MCF 10A (cell line): ENCODE results near the gene BMP8B. TPM values are rescaled to one million over a fixed set of nuclear protein-coding genes. Genes with fewer than 3 reads are reported as not detected.
"Not testable (repeated sequence)": the region's sequence is repeated elsewhere in the genome, so short reads cannot be mapped to it uniquely, and the experiment has no call there.

Experiments used
- BruUV-seq: library from RNA; stranded (reverse); fragments of 400-500 nt; replicated peaks from 2 replicates; lab custom pipeline; 2021; lab: Mats Ljungman, UMichigan
- CTCF ChIA-PET: fragments of 300-600 bp; sonication (Branson Sonifier 250); formaldehyde crosslinking; extraction: SDS; loops from one replicate; lab custom pipeline; 2021; ENCODE audit warnings: antibody characterized with exemption, inconsistent platforms; lab: Yijun Ruan, JAX
- POLR2A ChIA-PET: fragments of 300-600, 350-650 bp; sonication (Branson Sonifier 250); formaldehyde crosslinking; extraction: SDS; loops from one replicate; lab custom pipeline; 2020; ENCODE audit warnings: antibody characterized with exemption, inconsistent platforms; lab: Yijun Ruan, JAX
- DNase-seq: peaks from one replicate; pipeline ENCODE4 v3.0.0-alpha.2; 2018; ENCODE audit not compliant: unreplicated experiment
- H3K27ac Mint-ChIP-seq: one replicate; pipeline ENCODE4 v1.8.0; 2022; ENCODE audit warnings: mild to moderate bottlenecking, low read depth, mixed read lengths; ENCODE audit not compliant: unreplicated experiment
- H3K27me3 Mint-ChIP-seq: one replicate; pipeline ENCODE4 v1.8.0; 2022; ENCODE audit warnings: mixed read lengths; ENCODE audit not compliant: insufficient read depth, unreplicated experiment
- H3K36me3 Mint-ChIP-seq: one replicate; pipeline ENCODE4 v1.8.0; 2022; ENCODE audit warnings: mild to moderate bottlenecking, moderate library complexity, mixed read lengths; ENCODE audit not compliant: insufficient read depth, unreplicated experiment
- H3K4me1 Mint-ChIP-seq: one replicate; pipeline ENCODE4 v1.8.0; 2022; ENCODE audit warnings: mixed read lengths; ENCODE audit not compliant: insufficient read depth, unreplicated experiment
- H3K4me3 Mint-ChIP-seq: one replicate; pipeline ENCODE4 v1.8.0; 2022; ENCODE audit warnings: mild to moderate bottlenecking, moderate library complexity, mixed read lengths; ENCODE audit not compliant: unreplicated experiment
- H3K9me3 Mint-ChIP-seq: one replicate; pipeline ENCODE4 v1.8.0; 2022; ENCODE audit warnings: mixed read lengths; ENCODE audit not compliant: unreplicated experiment
- intact Hi-C: fragments of 100-400 bp; cut with micrococcal nuclease; formaldehyde crosslinking; loops from 2 replicates; pipeline ENCODE4 v1.14.1; 2022
- total RNA-seq: library from RNA; stranded (reverse); gene quantifications from 2 replicates; pipeline ENCODE4 v1.2.3, GENCODE V29; 2022
- TF ChIP-seq, protein P1 (sequence below): fragments of 200-600 bp; IDR thresholded peaks from one replicate; pipeline ENCODE4 v1.8.0; 2022; ENCODE audit warnings: antibody characterized with exemption, mild to moderate bottlenecking; ENCODE audit not compliant: unreplicated experiment

Gene BMP8B
- total RNA-seq, 1 experiment from 2014 or later = 0.21 TPM

DNA sequence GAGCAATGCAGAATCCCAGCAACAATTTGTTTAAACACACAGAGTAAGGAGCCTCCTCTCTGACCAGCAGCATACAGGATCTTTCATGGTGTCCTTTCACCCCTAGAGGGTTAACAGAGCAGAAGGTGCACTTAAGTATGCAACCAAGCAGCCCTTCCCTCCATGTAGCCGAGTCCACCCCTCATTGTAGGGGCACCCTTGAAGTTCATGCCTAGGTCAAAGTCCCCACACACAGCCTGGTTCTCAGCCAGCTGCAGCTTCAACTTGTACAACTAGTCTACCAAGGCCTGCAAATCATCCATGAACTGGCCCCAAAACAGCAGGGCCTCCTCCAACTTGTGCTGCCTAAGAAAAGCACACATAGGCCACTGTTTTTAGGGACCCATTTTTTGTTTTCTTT lies 7.0 kb upstream of the BMP8B start:
- Mint-ChIP-seq H3K4me1 (peaks cover 18% of the 10 kb centered on the region), H3K36me3 (no peaks in the 10 kb centered on the region), H3K4me3 (no peak overlapping the region), H3K27ac (no peak overlapping the region), H3K9me3 (no peaks in the 10 kb centered on the region), H3K27me3 (no peaks in the 10 kb centered on the region)
- TF ChIP-seq, protein P1, sequence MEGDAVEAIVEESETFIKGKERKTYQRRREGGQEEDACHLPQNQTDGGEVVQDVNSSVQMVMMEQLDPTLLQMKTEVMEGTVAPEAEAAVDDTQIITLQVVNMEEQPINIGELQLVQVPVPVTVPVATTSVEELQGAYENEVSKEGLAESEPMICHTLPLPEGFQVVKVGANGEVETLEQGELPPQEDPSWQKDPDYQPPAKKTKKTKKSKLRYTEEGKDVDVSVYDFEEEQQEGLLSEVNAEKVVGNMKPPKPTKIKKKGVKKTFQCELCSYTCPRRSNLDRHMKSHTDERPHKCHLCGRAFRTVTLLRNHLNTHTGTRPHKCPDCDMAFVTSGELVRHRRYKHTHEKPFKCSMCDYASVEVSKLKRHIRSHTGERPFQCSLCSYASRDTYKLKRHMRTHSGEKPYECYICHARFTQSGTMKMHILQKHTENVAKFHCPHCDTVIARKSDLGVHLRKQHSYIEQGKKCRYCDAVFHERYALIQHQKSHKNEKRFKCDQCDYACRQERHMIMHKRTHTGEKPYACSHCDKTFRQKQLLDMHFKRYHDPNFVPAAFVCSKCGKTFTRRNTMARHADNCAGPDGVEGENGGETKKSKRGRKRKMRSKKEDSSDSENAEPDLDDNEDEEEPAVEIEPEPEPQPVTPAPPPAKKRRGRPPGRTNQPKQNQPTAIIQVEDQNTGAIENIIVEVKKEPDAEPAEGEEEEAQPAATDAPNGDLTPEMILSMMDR = no peak
- POLR2A ChIA-PET = no interaction called here
- intact Hi-C loops = no loop called here
- DNase-seq = no peak
- no TSS peak for BruUV-seq
- CTCF ChIA-PET = interaction anchor here (0.6 kb wide), 1 partner anchor 10 kb away, joined by 3 read pairs; no protein-coding TSS in a partner anchor

DNA sequence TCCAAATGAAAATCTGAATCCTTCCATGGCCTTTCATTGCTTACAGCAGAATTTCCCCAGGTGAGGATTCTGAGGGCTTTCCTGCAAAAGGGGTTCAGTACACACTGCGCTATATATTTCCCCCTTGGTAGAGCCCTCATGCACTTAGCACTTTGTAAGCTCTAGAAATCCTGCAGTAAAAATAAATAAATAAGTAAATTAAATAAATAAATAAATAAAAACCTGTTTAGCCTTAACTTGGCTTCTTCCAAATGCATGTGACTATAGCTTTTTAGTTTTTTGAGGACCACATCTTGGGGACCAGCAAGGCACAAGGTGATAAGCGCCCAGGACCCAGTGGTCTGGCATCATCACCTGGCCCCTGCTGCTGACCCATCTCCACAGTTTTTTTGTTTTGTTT lies 3.2 kb upstream of the BMP8B start:
- intact Hi-C loops = no loop called here
- Mint-ChIP-seq H3K36me3 (no peaks in the 10 kb centered on the region), H3K9me3 (no peaks in the 10 kb centered on the region), H3K27me3 (no peaks in the 10 kb centered on the region), H3K4me3 (no peak overlapping the region), H3K4me1 (peaks cover 13% of the 10 kb centered on the region), H3K27ac (no peak overlapping the region)
- POLR2A ChIA-PET = interaction anchor here (0.7 to 1.1 kb wide), 2 partner anchors 316 to 504 kb away, joined by 3 to 4 read pairs; no protein-coding TSS in a partner anchor
- CTCF ChIA-PET = no interaction called here
- BruUV-seq = no TSS peak
- TF ChIP-seq, protein P1 = no peak
- no peak for DNase-seq

DNA sequence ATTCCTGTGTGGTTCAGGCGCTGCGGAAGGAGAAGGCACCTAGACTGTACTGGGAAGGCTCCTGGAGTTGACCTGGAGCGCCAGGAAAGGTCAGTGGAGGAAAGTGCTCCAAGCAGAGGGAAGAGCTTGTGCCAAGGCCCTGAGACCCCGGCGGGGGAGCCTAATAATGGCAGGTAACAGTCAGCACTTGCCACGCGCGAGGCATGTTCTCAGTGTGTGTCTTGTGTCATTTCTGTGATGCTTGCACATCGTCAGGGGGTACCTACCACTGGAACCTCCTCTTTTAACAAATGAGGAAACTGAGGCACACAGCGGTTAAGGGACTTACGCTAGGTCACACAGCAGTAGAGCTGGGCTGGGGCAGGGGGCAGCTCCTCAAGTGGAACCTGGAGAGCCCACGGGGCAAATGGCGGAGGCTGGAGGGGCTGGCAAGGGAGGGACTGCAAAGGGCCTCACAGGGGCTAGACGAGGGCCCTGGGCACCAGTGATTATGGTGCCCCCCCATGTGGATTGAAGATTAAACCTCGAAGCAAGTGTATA lies 976 bp upstream of the BMP8B start:
- H3K36me3 Mint-ChIP-seq = no peaks in the 10 kb centered on the region
- intact Hi-C loops = no loop called here
- ChIA-PET CTCF (interaction anchor here (0.6 to 0.7 kb wide), 2 partner anchors 195 to 660 kb away, joined by 3 read pairs; no protein-coding TSS in a partner anchor), POLR2A (interaction anchor here (0.9 to 1.9 kb wide), 2 partner anchors 50 to 104 kb away, joined by 3 to 7 read pairs; partner anchors contain the start of gene PPIE)
- peak overlapping the region; percentile 78 for H3K4me3 Mint-ChIP-seq
- BruUV-seq = TSS peak; percentile 54
- no peaks in the 10 kb centered on the region for H3K27me3 Mint-ChIP-seq
- peak overlapping the region; percentile 27 for H3K27ac Mint-ChIP-seq
- peaks cover 13% of the 10 kb centered on the region for H3K4me1 Mint-ChIP-seq
- DNase-seq = no peak
- H3K9me3 Mint-ChIP-seq = no peaks in the 10 kb centered on the region
- TF ChIP-seq, protein P1 = no peak

DNA sequence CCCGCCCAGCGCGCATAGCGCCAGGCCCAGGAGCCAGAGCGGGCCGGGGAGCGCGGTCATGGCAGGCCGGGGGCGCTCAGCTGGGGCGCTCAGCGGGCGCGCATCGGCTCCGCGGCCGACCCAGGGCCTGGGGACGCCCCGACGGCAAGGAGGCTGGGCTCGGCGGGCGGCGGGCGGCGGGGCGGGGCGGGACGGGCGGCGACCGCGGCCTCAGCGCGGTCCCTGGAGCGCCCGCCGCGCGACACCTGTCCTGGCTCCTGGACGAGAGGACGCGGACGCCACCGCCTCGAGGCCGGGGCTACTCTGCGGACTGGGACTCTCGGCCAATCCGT lies 273 bp downstream of the BMP8B start:
- BruUV-seq = no TSS peak
- ChIA-PET POLR2A (interaction anchor here (1.9 kb wide), 1 partner anchor 49 kb away, joined by 7 read pairs; the partner anchor contains the start of gene PPIE), CTCF (no interaction called here)
- no peaks in the 10 kb centered on the region for H3K36me3 Mint-ChIP-seq
- no peak for DNase-seq
- intact Hi-C loops = no loop called here
- H3K27ac Mint-ChIP-seq = no peak overlapping the region
- H3K27me3 Mint-ChIP-seq = no peaks in the 10 kb centered on the region
- TF ChIP-seq, protein P1 = no peak
- H3K4me1 Mint-ChIP-seq = peaks cover 13% of the 10 kb centered on the region
- H3K9me3 Mint-ChIP-seq = no peaks in the 10 kb centered on the region
- H3K4me3 Mint-ChIP-seq = peak overlapping the region; percentile 78

DNA sequence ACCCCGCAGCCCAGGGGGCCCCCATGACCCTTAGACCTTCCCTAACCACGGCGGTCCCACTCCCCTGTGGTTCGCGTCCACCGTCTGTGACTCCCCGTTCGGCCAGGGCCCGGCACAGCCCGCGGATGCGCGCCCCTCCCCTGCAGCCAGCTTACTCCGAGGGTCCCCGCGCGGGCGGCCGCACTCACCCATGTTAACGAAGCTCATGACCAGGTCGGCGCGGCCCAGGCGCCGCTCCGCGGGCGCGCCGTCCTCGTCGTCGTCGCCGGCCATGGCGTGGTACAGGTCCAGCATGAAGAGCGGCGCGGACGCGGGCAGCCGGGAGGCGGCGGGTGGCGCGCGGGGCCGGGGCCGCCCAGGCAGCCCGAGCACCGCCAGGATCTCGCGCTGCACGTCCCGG lies 701 bp downstream of the BMP8B start:
- H3K4me3 Mint-ChIP-seq, H3K27me3 Mint-ChIP-seq, H3K36me3 Mint-ChIP-seq, intact Hi-C loops, BruUV-seq, H3K9me3 Mint-ChIP-seq, CTCF ChIA-PET, H3K27ac Mint-ChIP-seq, DNase-seq: not testable (repeated sequence)
- POLR2A ChIA-PET = interaction anchor here (1.9 kb wide), 1 partner anchor 49 kb away, joined by 7 read pairs; the partner anchor contains the start of gene PPIE
- peaks cover 13% of the 10 kb centered on the region for H3K4me1 Mint-ChIP-seq
